ENCODE data around the gene SLC43A2.

DNA sequence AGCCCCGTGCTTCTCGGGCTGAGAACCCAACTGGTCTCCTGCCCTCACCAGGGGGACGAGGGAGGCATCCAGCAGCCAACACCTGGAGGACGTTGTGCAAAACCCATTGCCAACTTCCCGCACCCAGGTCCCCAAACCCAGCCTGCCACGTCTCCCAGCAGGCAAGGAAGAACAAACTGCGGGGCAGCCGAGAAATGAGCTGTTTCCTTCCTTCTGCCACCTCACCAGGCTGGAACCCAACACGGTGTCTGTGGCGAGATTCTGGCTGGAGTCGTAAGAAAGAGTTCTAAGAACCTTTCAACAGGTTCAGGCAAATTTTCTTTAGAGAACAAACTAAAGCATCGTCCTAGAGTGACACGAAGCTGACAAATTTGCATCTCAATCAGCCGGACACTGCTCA lies 3.6 kb downstream of the SLC43A2 start:
- TF ChIP-seq CTCF (IDR thresholded peaks at IDR 0.05) (no peak), POLR2A (IDR thresholded peaks at IDR 0.05) (no peak), EP300 (IDR thresholded peaks at IDR 0.05) (no peak), POLR2AphosphoS5 (IDR thresholded peaks at IDR 0.05) (no peak)

All from stomach (tissue), 4 donors.